Keratinocyte (primary cell): ENCODE results near the gene C6orf62. TPM values are rescaled to one million over a fixed set of nuclear protein-coding genes. Genes with fewer than 3 reads are reported as not detected.
"Not testable (repeated sequence)": the region's sequence is repeated elsewhere in the genome, so short reads cannot be mapped to it uniquely, and the experiment has no call there.

Experiments
- DNase-seq: peaks from one replicate; pipeline ENCODE4 v3.0.0-alpha.2; 2011; ENCODE audit warnings: low read depth, missing footprints, low spot score
- FAIRE-seq: peaks from 2 replicates; lab custom pipeline; 2011; peaks lifted over from hg19 to GRCh38; lab: Jason Lieb, UNC
- H2AFZ ChIP-seq: 2 replicates; pipeline ENCODE4 v1.6.0; 2012; ENCODE audit warnings: low read length, control low read depth, inconsistent platforms; ENCODE audit not compliant: control insufficient read depth
- H3K27ac ChIP-seq: 2 replicates; pipeline ENCODE4 v1.5.1; 2011; ENCODE audit warnings: low read length; ENCODE audit not compliant: control insufficient read depth, insufficient read depth
- H3K27me3 ChIP-seq: 3 replicates; pipeline ENCODE4 v1.6.0; 2011; ENCODE audit warnings: low read length; ENCODE audit not compliant: control insufficient read depth, insufficient read depth; ENCODE audit errors: extremely low read depth
- H3K36me3 ChIP-seq, 2 experiments: 2 replicates in 1 of 2; 3 replicates in 1 of 2; pipeline ENCODE4 v1.5.1; 2011; ENCODE audit warnings: low read length in 2 of 2, mild to moderate bottlenecking in 1 of 2; ENCODE audit not compliant: control insufficient read depth in 2 of 2, insufficient read depth in 2 of 2; ENCODE audit errors: extremely low read depth in 1 of 2
- H3K4me1 ChIP-seq: 3 replicates; pipeline ENCODE4 v1.5.1; 2011; ENCODE audit warnings: low read length; ENCODE audit not compliant: control insufficient read depth, insufficient read depth; ENCODE audit errors: extremely low read depth
- H3K4me2 ChIP-seq: 3 replicates; pipeline ENCODE4 v1.6.0; 2011; ENCODE audit warnings: low read depth, low read length; ENCODE audit not compliant: control insufficient read depth, insufficient read depth; ENCODE audit errors: extremely low read depth
- H3K4me3 ChIP-seq, 3 experiments: fragments of 200-600 bp in 1 of 3; sonication (generic) in 1 of 3; 2 replicates in 2 of 3; 3 replicates in 1 of 3; pipeline ENCODE4 v1.5.1; 2011 to 2016; ENCODE audit warnings: low read length in 3 of 3, mild to moderate bottlenecking in 3 of 3, control low read depth in 2 of 3, inconsistent platforms in 1 of 3, low read depth in 1 of 3, mixed read lengths in 1 of 3, mixed run types in 1 of 3, moderate library complexity in 1 of 3; ENCODE audit not compliant: control insufficient read depth in 2 of 3, insufficient read depth in 2 of 3; ENCODE audit errors: extremely low read depth in 1 of 3
- H3K79me2 ChIP-seq: 2 replicates; pipeline ENCODE4 v1.6.0; 2012; ENCODE audit warnings: low read length; ENCODE audit not compliant: control insufficient read depth, insufficient read depth
- H3K9ac ChIP-seq: 3 replicates; pipeline ENCODE4 v1.6.0; 2011; ENCODE audit warnings: low read length; ENCODE audit not compliant: control insufficient read depth, insufficient read depth; ENCODE audit errors: extremely low read depth
- H3K9me1 ChIP-seq: 3 replicates; pipeline ENCODE4 v1.6.0; 2011; ENCODE audit warnings: low read length; ENCODE audit not compliant: control insufficient read depth, insufficient read depth; ENCODE audit errors: extremely low read depth
- H3K9me3 ChIP-seq: 2 replicates; pipeline ENCODE4 v1.5.1; 2012; ENCODE audit warnings: low read depth, low read length; ENCODE audit not compliant: control insufficient read depth
- H4K20me1 ChIP-seq: 3 replicates; pipeline ENCODE4 v1.6.0; 2011; ENCODE audit warnings: low read length; ENCODE audit not compliant: control insufficient read depth, insufficient read depth; ENCODE audit errors: extremely low read depth
- EZH2 ChIP-seq: IDR thresholded peaks from one replicate; pipeline ENCODE4 v1.6.1; 2012; ENCODE audit warnings: inconsistent platforms, mild to moderate bottlenecking, low read length, moderate library complexity
- dilution Hi-C: fragments of 300-500 bp; cut with MboI; formaldehyde crosslinking; loops from one replicate; pipeline ENCODE4 v1.7.0; 2020; ENCODE audit warnings: low sequenced_read_pairs; ENCODE audit not compliant: extremely low pct_ligation_motif_present
- polyA plus RNA-seq, 5 experiments: library from polyadenylated mRNA; depleted of rRNA in 3 of 5; stranded (reverse) in 3 of 5; stranded (forward) in 1 of 5; unstranded in 1 of 5; fragments of >200 nt; gene quantifications; 1 replicate in 1 of 5; 2 replicates in 3 of 5; 3 replicates in 1 of 5; pipeline versions ENCODE4 v1.2.1 to v1.2.3, GENCODE V29; 2011 to 2012; ENCODE audit warnings: missing spikeins in 2 of 5, low read depth in 1 of 5, low replicate concordance in 1 of 5
- TF ChIP-seq, protein P1 (sequence below), 3 experiments: IDR thresholded peaks in 1 of 3; conservative IDR thresholded peaks in 1 of 3; optimal IDR thresholded peaks in 1 of 3; 2 replicates in 2 of 3; 3 replicates in 1 of 3; pipeline versions ENCODE3 to v1.5.1; 2011; ENCODE audit warnings: low read length in 3 of 3, mild to moderate bottlenecking in 3 of 3, moderate library complexity in 2 of 3, control low read depth in 1 of 3, inconsistent platforms in 1 of 3; ENCODE audit not compliant: insufficient read depth in 2 of 3; ENCODE audit errors: extremely low read depth in 1 of 3

The C6orf62 gene
- polyA plus RNA-seq, 1 donor (not counting 4 experiments of a cell fraction or from before 2014, with no cell fraction given), result 77.3 TPM

DNA sequence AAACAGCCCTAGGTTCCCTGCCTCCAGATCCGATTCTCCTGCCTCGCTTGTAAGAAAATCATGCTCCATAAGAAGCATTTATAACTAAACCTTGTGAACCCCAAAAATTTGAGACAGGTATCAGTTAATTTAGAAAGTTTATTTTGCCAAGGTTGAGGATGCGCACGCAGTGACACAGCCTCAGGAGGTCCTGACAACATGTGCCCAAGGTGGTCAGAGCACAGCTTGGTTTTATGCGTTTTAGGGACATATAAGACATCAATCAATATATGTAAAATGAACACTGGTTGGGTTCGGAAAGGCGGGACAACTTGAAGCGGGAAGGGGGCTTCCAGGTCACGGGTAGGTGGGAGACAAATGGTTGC lies 50.0 kb downstream of the C6orf62 start:
- Histone ChIP-seq H3K27me3 (no peaks in the 10 kb centered on the region), H3K27ac (no peak overlapping the region), H3K4me3 (no peak overlapping the region), H2AFZ (no peak overlapping the region), H3K36me3 (peaks cover under 1 to 2% of the 10 kb centered on the region in 2 experiments), H3K4me2 (no peak overlapping the region), H3K9ac (no peak overlapping the region), H3K9me3 (peaks cover 2% of the 10 kb centered on the region), H3K9me1 (no peaks in the 10 kb centered on the region), H3K4me1 (peaks cover 16% of the 10 kb centered on the region), H4K20me1 (no peaks in the 10 kb centered on the region), H3K79me2 (peaks cover 31% of the 10 kb centered on the region)
- TF ChIP-seq, protein P1, sequence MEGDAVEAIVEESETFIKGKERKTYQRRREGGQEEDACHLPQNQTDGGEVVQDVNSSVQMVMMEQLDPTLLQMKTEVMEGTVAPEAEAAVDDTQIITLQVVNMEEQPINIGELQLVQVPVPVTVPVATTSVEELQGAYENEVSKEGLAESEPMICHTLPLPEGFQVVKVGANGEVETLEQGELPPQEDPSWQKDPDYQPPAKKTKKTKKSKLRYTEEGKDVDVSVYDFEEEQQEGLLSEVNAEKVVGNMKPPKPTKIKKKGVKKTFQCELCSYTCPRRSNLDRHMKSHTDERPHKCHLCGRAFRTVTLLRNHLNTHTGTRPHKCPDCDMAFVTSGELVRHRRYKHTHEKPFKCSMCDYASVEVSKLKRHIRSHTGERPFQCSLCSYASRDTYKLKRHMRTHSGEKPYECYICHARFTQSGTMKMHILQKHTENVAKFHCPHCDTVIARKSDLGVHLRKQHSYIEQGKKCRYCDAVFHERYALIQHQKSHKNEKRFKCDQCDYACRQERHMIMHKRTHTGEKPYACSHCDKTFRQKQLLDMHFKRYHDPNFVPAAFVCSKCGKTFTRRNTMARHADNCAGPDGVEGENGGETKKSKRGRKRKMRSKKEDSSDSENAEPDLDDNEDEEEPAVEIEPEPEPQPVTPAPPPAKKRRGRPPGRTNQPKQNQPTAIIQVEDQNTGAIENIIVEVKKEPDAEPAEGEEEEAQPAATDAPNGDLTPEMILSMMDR (optimal IDR thresholded peaks at IDR 0.05 in 1 of 3, IDR thresholded peaks at IDR 0.05 in 1 of 3, conservative IDR thresholded peaks at IDR 0.05 in 1 of 3; ENCODE audit: extremely low read depth in 1 of 3, insufficient read depth in 2 of 3, low read length in 3 of 3), result no peak
- TF ChIP-seq EZH2, result no peak
- dilution Hi-C loops, result no loop called here
- DNase-seq (no peak), FAIRE-seq (no peak)

GRCh38 chr6:24668066-24668996 lies 50.6 kb downstream of the C6orf62 start:
- H3K9me1 ChIP-seq, H4K20me1 ChIP-seq, H3K27me3 ChIP-seq, H3K27ac ChIP-seq, FAIRE-seq, H3K36me3 ChIP-seq, dilution Hi-C loops, H3K9ac ChIP-seq, H2AFZ ChIP-seq, DNase-seq, H3K9me3 ChIP-seq: not testable (repeated sequence)
- H3K4me3 ChIP-seq, result peak overlapping the region in 2 of 3 experiments; percentile 60 to 100
- H3K4me2 ChIP-seq, result peak overlapping the region; percentile 80
- peaks cover 36% of the 10 kb centered on the region for H3K79me2 ChIP-seq
- H3K4me1 ChIP-seq, result peaks cover 16% of the 10 kb centered on the region
